HEK293 (cell line): ENCODE results near the gene MED13L.

Experiments
- CTCF ChIA-PET: fragments of 350-600 bp; formaldehyde crosslinking; extraction: SDS; loops from one replicate; lab custom pipeline; 2021; ENCODE audit warnings: antibody characterized with exemption; lab: Yijun Ruan, JAX
- POLR2A ChIA-PET: fragments of 300-600 bp; formaldehyde crosslinking; extraction: SDS; loops from one replicate; lab custom pipeline; 2020; ENCODE audit warnings: antibody characterized with exemption, inconsistent platforms; lab: Yijun Ruan, JAX
- H3K27ac ChIP-seq: fragments of 200-500 bp; sonication (Bioruptor generic); 2 replicates; pipeline ENCODE4 v1.5.1; 2014; ENCODE audit warnings: low read depth, low read length, control low read depth, inconsistent platforms; ENCODE audit errors: extremely low read depth
- H3K36me3 ChIP-seq, 2 experiments: fragments of 200-500 bp in 1 of 2; sonication (Bioruptor generic) in 1 of 2; 1 replicate in 1 of 2; 2 replicates in 1 of 2; pipeline ENCODE4 v1.5.1; 2014 to 2017; ENCODE audit warnings: inconsistent platforms in 2 of 2, low read length in 2 of 2; ENCODE audit not compliant: control insufficient read depth in 2 of 2, insufficient read depth in 1 of 2
- H3K4me1 ChIP-seq: fragments of 200-500 bp; sonication (Bioruptor generic); 2 replicates; pipeline ENCODE4 v1.5.1; 2014; ENCODE audit warnings: mild to moderate bottlenecking, low read length, inconsistent platforms; ENCODE audit not compliant: control insufficient read depth, insufficient read depth
- H3K4me3 ChIP-seq: 2 replicates; pipeline ENCODE4 v1.5.1; 2011; ENCODE audit warnings: low read depth, mild to moderate bottlenecking, control low read depth, low read length, moderate library complexity
- H3K9me3 ChIP-seq: fragments of 200-500 bp; sonication (Bioruptor generic); 2 replicates; pipeline ENCODE4 v1.5.1; 2014; ENCODE audit warnings: low read depth, low read length, inconsistent platforms; ENCODE audit not compliant: control insufficient read depth, insufficient read depth
- EGR2 ChIP-seq: fragments of 450-650 bp; formaldehyde crosslinking; IDR thresholded peaks from 2 replicates; pipeline ENCODE4 v1.5.1; 2016; ENCODE audit warnings: low read depth, missing biosample characterization, missing genetic modification characterization
- INSM2 ChIP-seq: fragments of 450-650 bp; formaldehyde crosslinking; IDR thresholded peaks from 2 replicates; pipeline ENCODE4 v1.5.1; 2016; ENCODE audit warnings: missing biosample characterization, missing genetic modification characterization
- KLF1 ChIP-seq: fragments of 450-650 bp; formaldehyde crosslinking; IDR thresholded peaks from 2 replicates; pipeline ENCODE4 v1.5.1; 2016; ENCODE audit warnings: missing biosample characterization, missing genetic modification characterization
- PRDM1 ChIP-seq: fragments of 450-650 bp; formaldehyde crosslinking; IDR thresholded peaks from 2 replicates; pipeline ENCODE4; 2016; ENCODE audit warnings: missing biosample characterization, missing genetic modification characterization
- PRDM6 ChIP-seq: fragments of 450-650 bp; formaldehyde crosslinking; IDR thresholded peaks from 2 replicates; pipeline ENCODE4 v1.5.1; 2017; ENCODE audit warnings: missing biosample characterization, missing genetic modification characterization
- ZFHX2 ChIP-seq: fragments of 450-650 bp; formaldehyde crosslinking; conservative IDR thresholded peaks from 2 replicates; pipeline ENCODE4 v1.5.1; 2016; ENCODE audit warnings: missing biosample characterization, missing genetic modification characterization
- ZNF341 ChIP-seq: fragments of 450-650 bp; formaldehyde crosslinking; IDR thresholded peaks from 2 replicates; pipeline ENCODE4; 2016; ENCODE audit warnings: low read depth, missing biosample characterization, missing genetic modification characterization
- ZNF366 ChIP-seq: fragments of 450-650 bp; formaldehyde crosslinking; conservative IDR thresholded peaks from 2 replicates; pipeline ENCODE4 v1.5.1; 2016; ENCODE audit warnings: missing biosample characterization, missing genetic modification characterization
- ZNF404 ChIP-seq: fragments of 450-650 bp; formaldehyde crosslinking; IDR thresholded peaks from 2 replicates; pipeline ENCODE4 v1.5.1; 2017; ENCODE audit warnings: missing biosample characterization, missing genetic modification characterization
- ZNF529 ChIP-seq: fragments of 450-650 bp; formaldehyde crosslinking; IDR thresholded peaks from 2 replicates; pipeline ENCODE4 v1.5.1; 2017; ENCODE audit warnings: missing genetic modification characterization, missing biosample characterization; ENCODE audit not compliant: insufficient replicate concordance
- TF ChIP-seq, protein P1 (sequence below): fragments of 450-650 bp; formaldehyde crosslinking; IDR thresholded peaks from 2 replicates; pipeline ENCODE4 v1.5.1; 2016; ENCODE audit warnings: missing biosample characterization, missing genetic modification characterization, borderline replicate concordance

Gene MED13L

DNA sequence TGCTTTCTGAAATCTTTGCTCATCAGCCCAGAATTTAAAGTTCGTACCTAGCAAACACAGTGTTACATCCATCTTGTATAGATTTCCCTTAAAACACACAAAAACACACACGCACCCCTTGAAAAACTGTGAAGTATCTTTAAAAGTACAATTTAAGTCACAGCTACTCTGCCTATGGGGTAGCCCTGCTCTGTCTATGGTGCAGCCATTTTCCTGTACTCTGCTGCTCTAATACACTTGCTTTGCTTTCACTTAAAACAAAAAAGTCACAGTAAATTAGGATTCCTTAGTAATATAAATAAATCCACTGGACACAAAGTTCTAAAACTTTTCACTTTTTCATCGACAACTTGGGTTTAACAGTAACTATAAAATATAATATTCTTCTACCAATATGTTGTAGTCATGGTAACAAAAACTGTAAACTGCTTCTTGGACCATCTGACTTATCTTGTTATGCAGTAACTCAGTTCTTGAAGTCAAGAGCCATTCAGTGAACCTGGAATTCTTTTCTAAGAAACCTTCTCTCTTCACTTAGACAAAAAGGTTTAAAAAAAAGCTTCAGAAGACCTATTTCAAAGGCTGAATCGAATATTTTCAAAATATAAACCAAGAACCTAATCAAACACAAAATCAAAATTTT lies 63.5 kb downstream of the MED13L start:
- H3K4me1 ChIP-seq: peaks cover 32% of the 10 kb centered on the region
- no peak overlapping the region for H3K4me3 ChIP-seq
- TF ChIP-seq PRDM6 (peak; percentile 53), ZNF404 (tag by site-specific recombination) (no peak)
- no peaks in the 10 kb centered on the region for H3K36me3 ChIP-seq
- H3K9me3 ChIP-seq: no peaks in the 10 kb centered on the region
- ChIA-PET CTCF (interaction anchor here (0.6 to 1.4 kb wide), 2 partner anchors 22 to 206 kb away, joined by 3 to 4 read pairs; no protein-coding TSS in a partner anchor), POLR2A (no interaction called here)
- H3K27ac ChIP-seq: no peak overlapping the region

GRCh38 chr12:116213014-116213413 lies 64.5 kb downstream of the MED13L start:
- H3K27ac ChIP-seq: no peak overlapping the region
- TF ChIP-seq ZNF341 (tag by site-specific recombination): peak; percentile 26; the same call in 1 of the 2 replicates
- peak; percentile 46; the same call in 1 of the 2 replicates for TF ChIP-seq ZNF366 (tag by site-specific recombination)
- TF ChIP-seq ZNF529 (tag by site-specific recombination): no peak
- TF ChIP-seq EGR2 (tag by site-specific recombination): 0 out of 2 replicates have a peak, but pooled peaks have one; percentile 15
- 0 out of 2 replicates have a peak, but pooled peaks have one; percentile 31 for TF ChIP-seq PRDM6
- no peak for TF ChIP-seq KLF1 (tag by site-specific recombination)
- TF ChIP-seq ZFHX2 (tag by site-specific recombination): peak; percentile 19
- H3K36me3 ChIP-seq: no peaks in the 10 kb centered on the region
- CTCF ChIA-PET: interaction anchor here (1.4 kb wide), 1 partner anchor 23 kb away, joined by 4 read pairs; no protein-coding TSS in a partner anchor
- H3K9me3 ChIP-seq: no peaks in the 10 kb centered on the region
- H3K4me1 ChIP-seq: peaks cover 27% of the 10 kb centered on the region
- POLR2A ChIA-PET: no interaction called here
- no peak overlapping the region for H3K4me3 ChIP-seq

DNA sequence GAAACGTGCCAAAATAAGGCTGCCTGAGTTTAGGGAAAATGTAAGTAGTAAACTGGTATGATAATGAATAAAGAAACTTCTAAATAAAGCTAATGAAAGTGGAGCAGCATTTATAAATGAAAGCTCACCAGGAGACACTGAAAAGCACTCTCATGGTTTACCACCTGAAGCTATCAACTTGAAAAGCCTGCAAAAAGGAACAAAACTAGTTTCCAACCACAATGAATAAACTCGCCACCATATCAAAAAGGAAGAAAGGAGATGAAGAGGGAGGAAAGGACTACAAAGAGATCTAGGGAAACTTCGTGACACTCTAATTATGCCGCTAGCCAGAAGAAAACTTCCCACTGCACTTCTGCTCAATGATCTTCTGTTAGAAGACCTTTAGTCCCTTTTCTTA lies 66.7 kb downstream of the MED13L start:
- peak; percentile 65 for TF ChIP-seq PRDM1 (tag by site-specific recombination)
- no peak for TF ChIP-seq INSM2 (tag by site-specific recombination)
- TF ChIP-seq, protein P1, sequence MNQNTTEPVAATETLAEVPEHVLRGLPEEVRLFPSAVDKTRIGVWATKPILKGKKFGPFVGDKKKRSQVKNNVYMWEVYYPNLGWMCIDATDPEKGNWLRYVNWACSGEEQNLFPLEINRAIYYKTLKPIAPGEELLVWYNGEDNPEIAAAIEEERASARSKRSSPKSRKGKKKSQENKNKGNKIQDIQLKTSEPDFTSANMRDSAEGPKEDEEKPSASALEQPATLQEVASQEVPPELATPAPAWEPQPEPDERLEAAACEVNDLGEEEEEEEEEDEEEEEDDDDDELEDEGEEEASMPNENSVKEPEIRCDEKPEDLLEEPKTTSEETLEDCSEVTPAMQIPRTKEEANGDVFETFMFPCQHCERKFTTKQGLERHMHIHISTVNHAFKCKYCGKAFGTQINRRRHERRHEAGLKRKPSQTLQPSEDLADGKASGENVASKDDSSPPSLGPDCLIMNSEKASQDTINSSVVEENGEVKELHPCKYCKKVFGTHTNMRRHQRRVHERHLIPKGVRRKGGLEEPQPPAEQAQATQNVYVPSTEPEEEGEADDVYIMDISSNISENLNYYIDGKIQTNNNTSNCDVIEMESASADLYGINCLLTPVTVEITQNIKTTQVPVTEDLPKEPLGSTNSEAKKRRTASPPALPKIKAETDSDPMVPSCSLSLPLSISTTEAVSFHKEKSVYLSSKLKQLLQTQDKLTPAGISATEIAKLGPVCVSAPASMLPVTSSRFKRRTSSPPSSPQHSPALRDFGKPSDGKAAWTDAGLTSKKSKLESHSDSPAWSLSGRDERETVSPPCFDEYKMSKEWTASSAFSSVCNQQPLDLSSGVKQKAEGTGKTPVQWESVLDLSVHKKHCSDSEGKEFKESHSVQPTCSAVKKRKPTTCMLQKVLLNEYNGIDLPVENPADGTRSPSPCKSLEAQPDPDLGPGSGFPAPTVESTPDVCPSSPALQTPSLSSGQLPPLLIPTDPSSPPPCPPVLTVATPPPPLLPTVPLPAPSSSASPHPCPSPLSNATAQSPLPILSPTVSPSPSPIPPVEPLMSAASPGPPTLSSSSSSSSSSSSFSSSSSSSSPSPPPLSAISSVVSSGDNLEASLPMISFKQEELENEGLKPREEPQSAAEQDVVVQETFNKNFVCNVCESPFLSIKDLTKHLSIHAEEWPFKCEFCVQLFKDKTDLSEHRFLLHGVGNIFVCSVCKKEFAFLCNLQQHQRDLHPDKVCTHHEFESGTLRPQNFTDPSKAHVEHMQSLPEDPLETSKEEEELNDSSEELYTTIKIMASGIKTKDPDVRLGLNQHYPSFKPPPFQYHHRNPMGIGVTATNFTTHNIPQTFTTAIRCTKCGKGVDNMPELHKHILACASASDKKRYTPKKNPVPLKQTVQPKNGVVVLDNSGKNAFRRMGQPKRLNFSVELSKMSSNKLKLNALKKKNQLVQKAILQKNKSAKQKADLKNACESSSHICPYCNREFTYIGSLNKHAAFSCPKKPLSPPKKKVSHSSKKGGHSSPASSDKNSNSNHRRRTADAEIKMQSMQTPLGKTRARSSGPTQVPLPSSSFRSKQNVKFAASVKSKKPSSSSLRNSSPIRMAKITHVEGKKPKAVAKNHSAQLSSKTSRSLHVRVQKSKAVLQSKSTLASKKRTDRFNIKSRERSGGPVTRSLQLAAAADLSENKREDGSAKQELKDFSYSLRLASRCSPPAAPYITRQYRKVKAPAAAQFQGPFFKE (tag by site-specific recombination): no peak
- H3K4me1 ChIP-seq: peaks cover 27% of the 10 kb centered on the region
- ChIA-PET POLR2A (no interaction called here), CTCF (interaction anchor here (0.5 to 1.1 kb wide), 2 partner anchors 86 to 399 kb away, joined by 3 read pairs; no protein-coding TSS in a partner anchor)
- H3K4me3 ChIP-seq: no peak overlapping the region
- H3K36me3 ChIP-seq: no peaks in the 10 kb centered on the region
- no peaks in the 10 kb centered on the region for H3K9me3 ChIP-seq
- no peak overlapping the region for H3K27ac ChIP-seq
